Ovary (tissue), 3 donors: ENCODE results near the gene F10.

Experiments
- CTCF ChIP-seq, 3 donors: fragments of 450-650 bp in 2 of 3; fragments of 200-600 bp in 1 of 3; IDR thresholded peaks; one replicate each; pipeline versions ENCODE4 v1.5.1 to v1.8.0; 2016 to 2022; ENCODE audit warnings: antibody characterized with exemption in 3 of 3, mild to moderate bottlenecking in 1 of 3
- POLR2A ChIP-seq: fragments of 450-650 bp; IDR thresholded peaks from one replicate; pipeline ENCODE4 v1.6.1; 2017; ENCODE audit warnings: antibody characterized with exemption, mild to moderate bottlenecking, moderate library complexity
- donor health status: DM: no; HTN: no; CAD: no.

GRCh38 chr13:113090415-113090770, 32.2 kb upstream of the F10 start:
- no peak for TF ChIP-seq CTCF (IDR thresholded peaks at IDR 0.05)
- TF ChIP-seq POLR2A = no peak
